ENCODE data around the gene LMBRD1. TPM values are rescaled to one million over a fixed set of nuclear protein-coding genes. Genes with fewer than 3 reads are reported as not detected.

Gene LMBRD1
- total RNA-seq, 3 donors from 2014 or later: 53.4 to 88.7 (median 75.7) TPM

DNA sequence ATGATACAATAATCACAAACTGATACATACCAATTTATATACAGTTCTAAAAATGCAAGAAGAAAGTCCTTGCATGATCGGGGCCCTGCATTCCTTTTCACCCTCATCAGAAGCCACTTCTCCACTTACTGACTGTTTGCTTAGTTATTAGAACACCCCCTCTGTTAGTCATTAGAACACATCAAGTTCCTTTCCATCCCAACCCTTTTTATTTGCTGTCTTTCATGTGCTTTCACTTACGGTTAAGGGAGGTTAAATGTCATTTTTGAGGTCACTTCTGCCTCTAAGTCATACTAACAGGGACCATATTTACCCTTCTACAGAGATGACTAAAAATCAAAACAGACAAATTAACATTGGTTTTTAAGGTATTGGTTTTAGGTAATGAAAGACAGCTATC is 149.1 kb downstream of the LMBRD1 start:
- intact Hi-C loops (cut with DNase I; ENCODE audit: low total_unique reads): no loop called here
- H3K27me3 ChIP-seq: no peaks in the 10 kb centered on the region
- H3K9me3 ChIP-seq: no peaks in the 10 kb centered on the region
- no peak for DNase-seq (ENCODE audit: low spot score in 2 of 2)
- no peaks in the 10 kb centered on the region for H3K4me1 ChIP-seq
- H3K27ac ChIP-seq: no peak overlapping the region
- TF ChIP-seq, protein P1, sequence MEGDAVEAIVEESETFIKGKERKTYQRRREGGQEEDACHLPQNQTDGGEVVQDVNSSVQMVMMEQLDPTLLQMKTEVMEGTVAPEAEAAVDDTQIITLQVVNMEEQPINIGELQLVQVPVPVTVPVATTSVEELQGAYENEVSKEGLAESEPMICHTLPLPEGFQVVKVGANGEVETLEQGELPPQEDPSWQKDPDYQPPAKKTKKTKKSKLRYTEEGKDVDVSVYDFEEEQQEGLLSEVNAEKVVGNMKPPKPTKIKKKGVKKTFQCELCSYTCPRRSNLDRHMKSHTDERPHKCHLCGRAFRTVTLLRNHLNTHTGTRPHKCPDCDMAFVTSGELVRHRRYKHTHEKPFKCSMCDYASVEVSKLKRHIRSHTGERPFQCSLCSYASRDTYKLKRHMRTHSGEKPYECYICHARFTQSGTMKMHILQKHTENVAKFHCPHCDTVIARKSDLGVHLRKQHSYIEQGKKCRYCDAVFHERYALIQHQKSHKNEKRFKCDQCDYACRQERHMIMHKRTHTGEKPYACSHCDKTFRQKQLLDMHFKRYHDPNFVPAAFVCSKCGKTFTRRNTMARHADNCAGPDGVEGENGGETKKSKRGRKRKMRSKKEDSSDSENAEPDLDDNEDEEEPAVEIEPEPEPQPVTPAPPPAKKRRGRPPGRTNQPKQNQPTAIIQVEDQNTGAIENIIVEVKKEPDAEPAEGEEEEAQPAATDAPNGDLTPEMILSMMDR (IDR thresholded peaks at IDR 0.05): no peak
- TF ChIP-seq POLR2AphosphoS5 (IDR thresholded peaks at IDR 0.05) (no peak), POLR2A (IDR thresholded peaks at IDR 0.05) (no peak)
- H3K4me3 ChIP-seq: no peak overlapping the region
- H3K36me3 ChIP-seq: no peaks in the 10 kb centered on the region

DNA sequence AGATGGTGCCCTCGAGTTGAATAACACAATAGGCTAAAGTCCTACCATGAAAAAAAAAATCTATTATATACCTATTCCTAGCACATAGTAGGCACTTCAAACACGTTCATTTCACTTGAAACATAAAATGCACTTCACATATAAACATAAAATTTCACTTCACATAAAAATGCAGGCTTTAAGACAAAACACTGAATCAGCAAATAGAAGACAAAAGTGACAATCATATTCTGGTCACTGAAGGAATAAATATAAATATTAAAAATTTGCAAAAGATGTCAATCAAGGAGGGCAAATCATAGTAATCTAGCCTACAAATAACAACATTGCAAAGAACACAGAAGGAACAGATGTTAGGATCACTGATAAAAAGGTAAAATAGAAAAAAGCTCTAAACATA is 153.1 kb downstream of the LMBRD1 start:
- Histone ChIP-seq H3K4me1 (no peaks in the 10 kb centered on the region), H3K36me3 (no peaks in the 10 kb centered on the region), H3K27ac (no peak overlapping the region), H3K4me3 (no peak overlapping the region), H3K27me3 (no peaks in the 10 kb centered on the region), H3K9me3 (no peaks in the 10 kb centered on the region)
- intact Hi-C loops (cut with DNase I; ENCODE audit: low total_unique reads): no loop called here
- no peak for DNase-seq (ENCODE audit: low spot score in 2 of 2)
- TF ChIP-seq POLR2AphosphoS5 (IDR thresholded peaks at IDR 0.05) (no peak), POLR2A (IDR thresholded peaks at IDR 0.05) (no peak)
- TF ChIP-seq, protein P1 (IDR thresholded peaks at IDR 0.05): no peak

DNA sequence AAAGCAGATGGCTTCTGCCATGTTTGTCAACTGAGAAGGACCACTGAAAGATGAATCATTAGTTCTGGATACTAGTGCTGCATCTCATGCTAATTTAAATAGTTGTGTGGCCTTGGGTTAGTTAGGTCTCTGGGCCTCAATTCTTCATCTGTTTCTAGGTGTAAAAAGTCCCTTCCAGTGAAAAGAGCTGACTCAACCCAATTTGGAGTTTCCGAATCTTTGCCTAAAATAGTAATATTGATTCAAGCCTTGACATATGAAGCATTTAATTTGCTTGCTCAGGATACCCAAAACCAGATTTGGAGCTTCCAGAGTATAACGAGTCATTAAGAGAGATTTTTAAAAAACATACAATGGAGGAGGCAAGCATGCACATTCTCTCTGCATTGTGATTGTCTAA is 163.9 kb downstream of the LMBRD1 start:
- no peaks in the 10 kb centered on the region for H3K4me1 ChIP-seq
- no peaks in the 10 kb centered on the region for H3K36me3 ChIP-seq
- no peaks in the 10 kb centered on the region for H3K27me3 ChIP-seq
- H3K4me3 ChIP-seq: no peak overlapping the region
- H3K9me3 ChIP-seq: no peaks in the 10 kb centered on the region
- DNase-seq (ENCODE audit: low spot score in 2 of 2): no peak
- no peak overlapping the region for H3K27ac ChIP-seq
- intact Hi-C loops (cut with DNase I; ENCODE audit: low total_unique reads): no loop called here
- TF ChIP-seq POLR2A (IDR thresholded peaks at IDR 0.05) (no peak), POLR2AphosphoS5 (IDR thresholded peaks at IDR 0.05) (no peak)
- TF ChIP-seq, protein P1 (IDR thresholded peaks at IDR 0.05): no peak

DNA sequence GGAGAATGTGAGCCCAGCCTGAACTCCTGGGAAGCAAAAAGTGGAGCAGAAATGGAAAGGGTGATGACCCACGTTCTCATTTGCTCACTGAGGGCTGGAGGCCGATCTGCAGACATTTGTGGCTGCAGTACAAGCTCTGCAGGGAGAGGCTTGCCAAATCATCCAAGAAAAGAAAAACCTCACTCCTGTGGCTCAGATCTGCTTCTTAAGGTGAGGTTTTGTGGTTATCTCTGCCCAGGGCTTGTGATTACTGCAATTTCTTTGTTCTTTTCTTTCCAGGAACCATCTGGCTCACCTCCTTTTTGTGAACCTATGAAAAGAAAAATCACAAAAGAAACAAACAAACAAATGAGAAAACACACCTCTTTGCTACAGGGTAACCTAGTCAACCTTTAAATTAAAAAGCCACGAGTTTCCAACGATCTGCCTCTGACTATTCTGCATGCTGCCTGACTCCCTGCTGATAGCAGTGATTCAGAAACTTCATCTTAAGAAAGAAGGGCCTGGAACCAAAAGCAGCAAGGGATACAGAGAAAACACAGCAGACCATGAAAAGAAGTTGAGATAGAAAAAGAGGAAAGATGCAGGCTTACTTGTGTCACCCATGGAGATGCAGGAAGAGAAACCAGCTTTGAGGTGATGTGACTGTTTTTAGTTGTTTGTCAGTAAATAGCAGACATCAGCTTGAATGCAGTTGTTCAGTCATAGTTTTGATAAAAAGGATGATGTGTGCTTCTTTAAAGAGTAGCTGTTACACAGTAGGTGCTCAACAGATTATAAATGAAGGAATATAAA is 165.1 kb downstream of the LMBRD1 start:
- no peak for DNase-seq (ENCODE audit: low spot score in 2 of 2)
- Histone ChIP-seq H3K9me3 (no peaks in the 10 kb centered on the region), H3K36me3 (no peaks in the 10 kb centered on the region), H3K27ac (no peak overlapping the region), H3K4me3 (no peak overlapping the region), H3K4me1 (no peaks in the 10 kb centered on the region), H3K27me3 (no peaks in the 10 kb centered on the region)
- TF ChIP-seq, protein P1 (IDR thresholded peaks at IDR 0.05): no peak
- TF ChIP-seq POLR2AphosphoS5 (IDR thresholded peaks at IDR 0.05): no peak
- no peak for TF ChIP-seq POLR2A (IDR thresholded peaks at IDR 0.05)
- intact Hi-C loops (cut with DNase I; ENCODE audit: low total_unique reads): no loop called here

DNA sequence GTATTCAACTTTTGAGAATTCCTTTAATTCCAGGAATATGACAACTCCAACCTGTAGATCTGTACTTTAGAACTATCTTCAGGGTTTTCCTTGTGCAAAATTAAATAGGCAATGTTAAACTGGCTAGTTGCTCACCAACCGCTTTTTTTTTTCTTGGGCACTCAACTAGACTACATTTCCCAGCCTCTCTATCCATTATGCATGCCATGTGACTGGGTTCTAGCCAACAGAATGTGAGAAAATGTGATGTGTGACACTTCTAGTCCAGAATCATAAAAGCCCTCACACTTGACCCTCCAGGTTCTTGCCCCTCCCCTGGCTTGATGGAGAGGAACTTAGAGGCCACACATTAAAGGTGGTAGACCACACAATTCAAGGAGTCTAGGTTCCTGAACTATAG is 166.0 kb downstream of the LMBRD1 start:
- no peak for DNase-seq (ENCODE audit: low spot score in 2 of 2)
- Histone ChIP-seq H3K9me3 (no peaks in the 10 kb centered on the region), H3K4me3 (no peak overlapping the region), H3K4me1 (no peaks in the 10 kb centered on the region), H3K27ac (no peak overlapping the region), H3K27me3 (no peaks in the 10 kb centered on the region), H3K36me3 (no peaks in the 10 kb centered on the region)
- TF ChIP-seq POLR2AphosphoS5 (IDR thresholded peaks at IDR 0.05) (no peak), POLR2A (IDR thresholded peaks at IDR 0.05) (no peak)
- TF ChIP-seq, protein P1 (IDR thresholded peaks at IDR 0.05): no peak
- intact Hi-C loops (cut with DNase I; ENCODE audit: low total_unique reads): no loop called here
